K562 (cell line): ENCODE data around the gene RPL19. TPM values are rescaled to one million over a fixed set of nuclear protein-coding genes. Genes with fewer than 3 reads are reported as not detected.

ENCODE experiments used
- ATAC-seq: fragments of 200-7000 bp; cut with Tn5 transposase; 3 replicates; pipeline ENCODE4 v1.9.1; 2020; ENCODE audit warnings: moderate library complexity
- BruUV-seq: library from RNA; stranded (reverse); fragments of 400-500 nt; replicated peaks from 2 replicates; lab custom pipeline; 2021; lab: Mats Ljungman, UMichigan
- CTCF ChIA-PET: fragments of 300-600 bp; formaldehyde crosslinking; extraction: SDS; loops from one replicate; lab custom pipeline; 2021; ENCODE audit warnings: low intra/inter-chr PET ratio; lab: Yijun Ruan, JAX
- POLR2A ChIA-PET: fragments of 300-600, 350-650 bp; sonication (Branson Sonifier 250); formaldehyde crosslinking; extraction: SDS; loops from one replicate; lab custom pipeline; 2021; ENCODE audit warnings: antibody characterized with exemption, inconsistent platforms; lab: Yijun Ruan, JAX
- DNase-seq, 4 experiments: peaks; one replicate each; pipeline versions ENCODE4 v3.0.0 to v3.0.0-alpha.2; 2011 to 2018; ENCODE audit warnings: low spot score in 3 of 4, mixed read lengths in 3 of 4; ENCODE audit errors: extremely low read depth in 1 of 4
- FAIRE-seq: peaks from 2 replicates; lab custom pipeline; 2011; peaks lifted over from hg19 to GRCh38; lab: Jason Lieb, UNC
- H2AFZ ChIP-seq: 2 replicates; pipeline ENCODE4 v1.6.0; 2011; ENCODE audit warnings: low read depth, low read length, control low read depth, inconsistent platforms
- H3K27ac ChIP-seq: fragments of 200-600 bp; 3 replicates; pipeline ENCODE4 v1.8.0; 2011; ENCODE audit warnings: low read depth, mild to moderate bottlenecking, control low read depth, inconsistent platforms, low read length, moderate library complexity, mixed read lengths; ENCODE audit errors: extremely low read depth
- H3K27me3 ChIP-seq, 2 experiments: fragments of 300-600 bp in 1 of 2; 2 replicates in 1 of 2; 3 replicates in 1 of 2; pipeline versions ENCODE4 v1.6.0 to v1.8.0; 2011; ENCODE audit warnings: inconsistent platforms in 2 of 2, low read length in 2 of 2, mild to moderate bottlenecking in 1 of 2, mixed read lengths in 1 of 2, moderate library complexity in 1 of 2; ENCODE audit not compliant: control insufficient read depth in 2 of 2, insufficient read depth in 2 of 2
- H3K36me3 ChIP-seq: fragments of 300-600 bp; 3 replicates; pipeline ENCODE4 v1.8.0; 2011; ENCODE audit warnings: mild to moderate bottlenecking, low read length, inconsistent platforms; ENCODE audit not compliant: control insufficient read depth, insufficient read depth
- H3K4me1 ChIP-seq, 2 experiments: fragments of 200-600 bp in 1 of 2; replicated peaks in 1 of 2; 2 replicates in 1 of 2; 3 replicates in 1 of 2; pipeline versions ENCODE4 v1.5.1 to v1.8.0; 2011; ENCODE audit warnings: inconsistent platforms in 2 of 2, low read length in 2 of 2, mild to moderate bottlenecking in 1 of 2, mixed read lengths in 1 of 2, moderate library complexity in 1 of 2; ENCODE audit not compliant: control insufficient read depth in 2 of 2, insufficient read depth in 2 of 2
- H3K4me2 ChIP-seq: 2 replicates; pipeline ENCODE4 v1.6.1; 2011; ENCODE audit warnings: low read length, control low read depth, inconsistent platforms, mixed read lengths; ENCODE audit not compliant: insufficient read depth
- H3K4me3 ChIP-seq: fragments of 200-600 bp; sonication (generic), shearing (Covaris generic); 2 replicates; pipeline ENCODE4 v1.5.1; 2016; ENCODE audit warnings: control low read depth, inconsistent platforms
- H3K79me2 ChIP-seq: fragments of 200-600 bp; 3 replicates; pipeline ENCODE4 v1.8.0; 2011; ENCODE audit warnings: low read length, inconsistent platforms; ENCODE audit not compliant: control insufficient read depth, insufficient read depth
- H3K9ac ChIP-seq, 2 experiments: 2 replicates each; pipeline versions ENCODE4 v1.6.0 to v1.6.1; 2011; ENCODE audit warnings: low read depth in 2 of 2, low read length in 2 of 2, control low read depth in 1 of 2, inconsistent platforms in 1 of 2, mild to moderate bottlenecking in 1 of 2, mixed read lengths in 1 of 2; ENCODE audit not compliant: insufficient read depth in 1 of 2
- H3K9me1 ChIP-seq: one replicate; pipeline ENCODE4 v1.6.0; 2011; ENCODE audit warnings: inconsistent platforms, mild to moderate bottlenecking, low read length, moderate library complexity; ENCODE audit not compliant: control insufficient read depth, insufficient read depth
- H3K9me3 ChIP-seq: replicated peaks from 2 replicates; pipeline ENCODE4 v1.5.1; 2011; ENCODE audit warnings: low read depth, low read length, inconsistent platforms; ENCODE audit not compliant: control insufficient read depth, insufficient read depth
- H4K20me1 ChIP-seq: replicated peaks from 2 replicates; pipeline ENCODE4 v1.6.1; 2011; ENCODE audit warnings: low read length, inconsistent platforms, mixed read lengths; ENCODE audit not compliant: control insufficient read depth, insufficient read depth
- BCL6 ChIP-seq: fragments of 250-450 bp; sonication (Bioruptor Pico); IDR thresholded peaks from 2 replicates; pipeline ENCODE4 v1.4.0; 2020
- CREM ChIP-seq: IDR thresholded peaks from 2 replicates; pipeline ENCODE4 v1.6.1; 2014; ENCODE audit warnings: antibody characterized with exemption, low read depth
- NFIC ChIP-seq: fragments of 450-650 bp; IDR thresholded peaks from 2 replicates; pipeline ENCODE4 v1.6.1; 2017; ENCODE audit warnings: mild to moderate bottlenecking, inconsistent platforms
- ZBTB7A ChIP-seq: IDR thresholded peaks from 2 replicates; pipeline ENCODE4 v1.6.1; 2011; ENCODE audit warnings: low read depth, mild to moderate bottlenecking, low read length, moderate library complexity, borderline replicate concordance; ENCODE audit not compliant: control insufficient read depth
- WGBS: fragments of 100-300 bp; shearing (Covaris generic); methylation state at CpG from one replicate; pipeline ENCODE4 v1.1.6; 2016; ENCODE audit warnings: low coverage, mixed read lengths; ENCODE audit not compliant: insufficient coverage; ENCODE audit errors: missing lambda C conversion rate; 5-methylcytosine and 5-hydroxymethylcytosine counted together
- in situ Hi-C: fragments of 300-500 bp; cut with MboI; formaldehyde crosslinking; loops from 4 replicates; pipeline ENCODE4 v1.15.0; 2018; ENCODE audit warnings: inconsistent platforms, mixed read lengths
- intact Hi-C: fragments of 100-400 bp; cut with micrococcal nuclease; formaldehyde crosslinking; loops from 2 replicates; pipeline ENCODE4 v1.14.2; 2022
- polyA plus RNA-seq, 8 experiments: library from polyadenylated mRNA; depleted of rRNA in 4 of 8; stranded (reverse) in 5 of 8; unstranded in 3 of 8; fragments of >200 nt; fragmentation: Nextera tagmentation in 2 of 8; fragmentation: Illumina TruSeq in 1 of 8; extraction: Ambion mirVana in 2 of 8; extraction: Trizol in 1 of 8; gene quantifications; 2 replicates each; pipeline versions ENCODE4 v1.2.1 to v1.2.3, GENCODE V29; 2011 to 2014; ENCODE audit warnings: inconsistent platforms in 1 of 8, missing spikeins in 1 of 8
- total RNA-seq, 7 experiments: library from RNA; depleted of rRNA in 6 of 7; stranded (reverse); fragments of >200 nt in 6 of 7; fragmentation: Illumina TruSeq in 2 of 7; extraction: Trizol in 2 of 7; gene quantifications; 2 replicates each; pipeline versions ENCODE4 v1.2.1 to v1.2.3, GENCODE V29; 2011 to 2021; ENCODE audit warnings: low replicate concordance in 1 of 7
- TF ChIP-seq, protein P1 (sequence below): fragments of 200-800 bp; sonication (Bioruptor generic); IDR thresholded peaks from 2 replicates; pipeline ENCODE4 v1.6.1; 2017; ENCODE audit warnings: missing genetic modification characterization, missing compliant biosample characterization

The RPL19 gene
- total and polyA plus RNA-seq, 9 of the 15 experiments (the other 6 are each of a cell fraction or from before 2014, with no cell fraction given) = 2,263 to 4,614 (median 3,727) TPM

DNA sequence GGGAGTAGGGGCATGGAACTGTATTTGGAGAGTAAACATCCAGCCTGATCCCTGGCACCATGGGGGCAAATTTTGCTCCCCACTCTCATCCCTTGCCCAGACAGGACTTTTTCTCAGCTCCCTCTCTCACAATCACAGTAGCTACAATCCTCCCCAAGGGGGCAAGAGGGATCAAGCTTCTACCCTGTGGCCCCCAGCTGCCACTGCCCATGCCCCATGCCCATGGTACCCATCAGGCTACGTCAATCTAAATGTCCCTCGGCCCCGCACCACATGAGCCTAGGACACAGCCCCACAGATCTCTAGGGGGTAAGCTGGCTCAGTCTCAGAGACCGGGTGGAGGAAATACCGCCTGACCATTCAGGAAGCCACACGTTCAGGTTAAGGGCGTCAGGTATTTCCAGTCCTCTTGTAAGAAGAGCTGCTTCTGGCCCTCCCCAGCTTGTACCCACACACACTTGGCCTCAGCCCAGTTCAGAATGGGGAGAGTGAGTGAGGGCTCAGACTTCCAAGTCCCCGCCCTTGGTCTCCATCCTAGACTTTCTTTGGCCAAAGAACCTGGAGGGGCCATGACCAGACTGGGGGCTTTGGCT, 4.4 kb upstream of the RPL19 start (continued):
- TF ChIP-seq BCL6 = no peak

DNA sequence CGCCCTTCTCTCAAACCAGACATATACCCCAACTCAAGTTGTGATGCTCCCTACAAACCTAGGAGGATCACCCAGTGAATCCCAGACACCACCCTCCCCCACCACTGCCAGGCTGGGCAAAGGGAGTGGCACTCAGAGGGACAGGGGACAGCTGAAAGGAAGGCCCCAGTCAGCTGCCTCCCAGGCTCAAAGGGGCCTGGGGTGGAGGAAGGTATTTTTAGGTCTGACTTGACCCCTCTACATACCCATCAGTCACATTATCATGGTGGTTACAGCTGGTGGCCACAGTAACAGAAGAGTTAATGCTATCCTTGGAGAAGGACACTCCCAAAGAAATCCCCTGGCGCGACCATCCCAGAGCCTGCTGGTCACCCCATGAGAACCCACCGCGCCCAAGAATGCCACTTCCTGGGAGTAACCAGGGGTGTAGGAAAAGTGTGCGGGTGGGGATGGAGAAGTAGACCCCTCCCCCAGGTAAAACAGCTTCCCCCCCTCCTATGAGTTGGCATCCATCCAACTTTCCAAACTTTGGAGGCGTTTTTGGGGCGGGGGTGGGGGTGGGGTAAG, 3.8 kb upstream of the RPL19 start:
- Histone ChIP-seq H4K20me1 (peaks cover 3% of the 10 kb centered on the region; the same call in 1 of the 2 replicates), H3K36me3 (peaks cover 32% of the 10 kb centered on the region; the same call in 2 of the 3 replicates), H3K9me3 (no peaks in the 10 kb centered on the region), H3K4me1 (peaks cover 33 to 49% of the 10 kb centered on the region in 2 experiments; a peak in 4 of 5 replicates), H2AFZ (no peak overlapping the region), H3K27ac (no peak overlapping the region), H3K79me2 (peaks cover 32% of the 10 kb centered on the region), H3K27me3 (no peaks in the 10 kb centered on the region), H3K4me2 (peak overlapping the region; percentile 78), H3K9ac (peak overlapping the region in 1 of 2 experiments; percentile 46; a peak in 1 of 4 replicates), H3K9me1 (no peaks in the 10 kb centered on the region), H3K4me3 (no peak overlapping the region)
- 71% methylated on average over 5 of the region's 8 CpGs for WGBS
- ChIA-PET CTCF (no interaction called here), POLR2A (interaction anchor here (0.6 to 1.5 kb wide), 4 partner anchors 10 to 799 kb away, joined by 3 to 6 read pairs (median 4); no protein-coding TSS in a partner anchor)
- peak; percentile 20; the same call in 1 of the 2 replicates for TF ChIP-seq ZBTB7A
- TF ChIP-seq NFIC = peak; percentile 92
- no peak for TF ChIP-seq CREM
- TF ChIP-seq, protein P1, sequence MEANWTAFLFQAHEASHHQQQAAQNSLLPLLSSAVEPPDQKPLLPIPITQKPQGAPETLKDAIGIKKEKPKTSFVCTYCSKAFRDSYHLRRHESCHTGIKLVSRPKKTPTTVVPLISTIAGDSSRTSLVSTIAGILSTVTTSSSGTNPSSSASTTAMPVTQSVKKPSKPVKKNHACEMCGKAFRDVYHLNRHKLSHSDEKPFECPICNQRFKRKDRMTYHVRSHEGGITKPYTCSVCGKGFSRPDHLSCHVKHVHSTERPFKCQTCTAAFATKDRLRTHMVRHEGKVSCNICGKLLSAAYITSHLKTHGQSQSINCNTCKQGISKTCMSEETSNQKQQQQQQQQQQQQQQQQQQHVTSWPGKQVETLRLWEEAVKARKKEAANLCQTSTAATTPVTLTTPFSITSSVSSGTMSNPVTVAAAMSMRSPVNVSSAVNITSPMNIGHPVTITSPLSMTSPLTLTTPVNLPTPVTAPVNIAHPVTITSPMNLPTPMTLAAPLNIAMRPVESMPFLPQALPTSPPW (CRISPR knock-in tag) = 0 out of 2 replicates have a peak, but pooled peaks have one; percentile 10
- BruUV-seq = no TSS peak
- ATAC-seq = no peak
- FAIRE-seq = no peak
- DNase-seq = no peak
- in situ Hi-C loops (no loop called here), intact Hi-C loops (no loop called here)
